ENCODE results near the gene KLRC4.
"Not testable (repeated sequence)": the region's sequence is repeated elsewhere in the genome, so short reads cannot be mapped to it uniquely, and the experiment has no call there.

KLRC4 gene

GRCh38 chr12:10389904-10390303 lies 19.7 kb downstream of the KLRC4 start, which contains the start of gene KLRK1:
KLRK1 (minus strand) TSS chr12:10390041; CDS start chr12:10388810, 1,231 bp downstream.
- DNase-seq (ENCODE audit: low read depth) = no peak
- TF ChIP-seq, protein P1, sequence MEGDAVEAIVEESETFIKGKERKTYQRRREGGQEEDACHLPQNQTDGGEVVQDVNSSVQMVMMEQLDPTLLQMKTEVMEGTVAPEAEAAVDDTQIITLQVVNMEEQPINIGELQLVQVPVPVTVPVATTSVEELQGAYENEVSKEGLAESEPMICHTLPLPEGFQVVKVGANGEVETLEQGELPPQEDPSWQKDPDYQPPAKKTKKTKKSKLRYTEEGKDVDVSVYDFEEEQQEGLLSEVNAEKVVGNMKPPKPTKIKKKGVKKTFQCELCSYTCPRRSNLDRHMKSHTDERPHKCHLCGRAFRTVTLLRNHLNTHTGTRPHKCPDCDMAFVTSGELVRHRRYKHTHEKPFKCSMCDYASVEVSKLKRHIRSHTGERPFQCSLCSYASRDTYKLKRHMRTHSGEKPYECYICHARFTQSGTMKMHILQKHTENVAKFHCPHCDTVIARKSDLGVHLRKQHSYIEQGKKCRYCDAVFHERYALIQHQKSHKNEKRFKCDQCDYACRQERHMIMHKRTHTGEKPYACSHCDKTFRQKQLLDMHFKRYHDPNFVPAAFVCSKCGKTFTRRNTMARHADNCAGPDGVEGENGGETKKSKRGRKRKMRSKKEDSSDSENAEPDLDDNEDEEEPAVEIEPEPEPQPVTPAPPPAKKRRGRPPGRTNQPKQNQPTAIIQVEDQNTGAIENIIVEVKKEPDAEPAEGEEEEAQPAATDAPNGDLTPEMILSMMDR (IDR thresholded peaks at IDR 0.05; ENCODE audit: low read length, missing control alignments) = no peak
- H3K4me3 ChIP-seq (replicated peaks; ENCODE audit: low read depth, low read length) = no peak within 1 kb of the TSS

- no peak overlapping the region for H3K4me3 ChIP-seq (replicated peaks; ENCODE audit: low read depth, low read length)
- TF ChIP-seq, protein P1 (IDR thresholded peaks at IDR 0.05; ENCODE audit: low read length, missing control alignments) = no peak
- DNase-seq (ENCODE audit: low read depth) = no peak
Measured at GRCh38 chr12:10388624-10389413, 20.7 kb downstream of the KLRC4 start.

DNA sequence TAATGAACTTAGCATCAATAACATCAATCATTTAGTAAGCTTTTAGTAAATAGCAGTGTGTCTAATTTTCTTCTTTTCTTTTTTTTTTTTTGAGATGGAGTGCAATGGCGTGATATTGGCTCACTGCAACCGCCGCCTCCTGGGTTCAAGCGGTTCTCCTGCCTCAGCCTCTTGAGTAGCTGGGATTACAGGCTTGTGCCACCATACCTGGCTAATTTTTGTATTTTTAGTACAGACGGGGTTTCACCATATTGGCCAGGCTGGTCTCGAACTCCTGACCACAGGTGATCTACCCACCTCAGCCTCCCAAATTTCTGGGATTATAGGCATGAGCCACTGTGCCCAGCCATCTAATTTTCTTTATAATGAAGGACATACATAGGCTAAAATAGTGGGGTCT lies 22.1 kb downstream of the KLRC4 start:
- H3K4me3 ChIP-seq (replicated peaks; ENCODE audit: low read depth, low read length); DNase-seq (ENCODE audit: low read depth): not testable (repeated sequence)

GRCh38 chr12:10386857-10387256 lies 22.7 kb downstream of the KLRC4 start:
- no peak for DNase-seq (ENCODE audit: low read depth)
- TF ChIP-seq, protein P1 (IDR thresholded peaks at IDR 0.05; ENCODE audit: low read length, missing control alignments) = no peak
- H3K4me3 ChIP-seq (replicated peaks; ENCODE audit: low read depth, low read length) = no peak overlapping the region

- no peak overlapping the region for H3K4me3 ChIP-seq (replicated peaks; ENCODE audit: low read depth, low read length)
- DNase-seq (ENCODE audit: low read depth) = peak; percentile 82
- TF ChIP-seq, protein P1 (IDR thresholded peaks at IDR 0.05; ENCODE audit: low read length, missing control alignments) = no peak
Measured at GRCh38 chr12:10385166-10385613, 24.4 kb downstream of the KLRC4 start.

DNA sequence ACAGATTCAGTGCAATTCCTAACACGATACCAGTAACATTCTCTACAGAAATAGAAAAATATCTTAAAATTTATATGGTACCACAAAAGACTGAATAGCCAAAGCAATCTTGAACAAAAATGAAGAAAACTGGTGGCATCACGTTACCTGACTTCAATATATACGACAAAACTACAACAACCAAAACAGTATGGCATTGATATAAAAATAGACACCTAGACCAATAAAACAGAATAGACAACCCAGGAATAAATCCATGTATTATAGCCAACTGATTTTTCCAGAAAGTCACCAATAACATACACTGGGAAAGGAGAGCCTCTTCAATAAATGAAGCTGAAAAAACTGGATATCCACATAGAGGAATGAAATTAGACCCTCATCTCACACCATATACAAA lies 25.4 kb downstream of the KLRC4 start:
- no peak overlapping the region for H3K4me3 ChIP-seq (replicated peaks; ENCODE audit: low read depth, low read length)
- DNase-seq (ENCODE audit: low read depth) = no peak
- TF ChIP-seq, protein P1 (IDR thresholded peaks at IDR 0.05; ENCODE audit: low read length, missing control alignments) = no peak

DNA sequence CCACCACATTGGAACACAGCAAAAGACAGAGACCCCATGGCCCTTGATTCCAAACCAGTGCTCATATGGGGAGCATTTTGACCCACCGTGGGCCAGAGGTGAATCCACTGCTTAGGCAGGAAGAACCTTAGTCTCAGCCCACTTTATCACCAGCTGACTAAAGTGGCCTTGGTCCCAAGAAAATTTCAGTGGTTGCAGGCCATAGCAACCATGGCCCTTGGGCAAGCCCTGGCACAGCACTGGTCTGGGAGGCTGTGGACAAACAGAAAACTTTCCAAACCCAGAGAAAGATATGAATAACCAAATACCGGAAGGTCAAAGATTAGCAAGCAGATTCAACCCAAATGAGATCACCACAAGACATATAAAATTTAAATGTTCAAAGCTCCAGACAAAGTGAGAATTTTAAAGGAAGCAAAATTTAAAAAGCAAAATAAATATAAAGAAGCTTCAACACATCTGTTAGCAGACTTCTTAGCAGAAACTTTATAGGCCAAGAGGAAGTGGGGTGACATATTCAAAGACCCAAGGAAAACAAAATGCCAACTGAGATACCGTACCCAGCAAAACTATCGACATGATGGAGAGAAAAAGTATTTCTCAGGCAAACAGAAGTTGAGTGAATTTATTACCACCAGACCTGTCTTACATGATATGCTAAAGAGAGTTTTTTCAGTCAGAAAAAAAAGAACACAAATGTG lies 27.5 kb downstream of the KLRC4 start:
- TF ChIP-seq, protein P1 (IDR thresholded peaks at IDR 0.05; ENCODE audit: low read length, missing control alignments) = no peak
- no peak overlapping the region for H3K4me3 ChIP-seq (replicated peaks; ENCODE audit: low read depth, low read length)
- DNase-seq (ENCODE audit: low read depth) = no peak

GRCh38 chr12:10378737-10379136 lies 30.8 kb downstream of the KLRC4 start:
- not testable (repeated sequence) for DNase-seq (ENCODE audit: low read depth); H3K4me3 ChIP-seq (replicated peaks; ENCODE audit: low read depth, low read length)
